Body of pancreas (tissue), 4 donors: ENCODE measurements around the gene ELAC2.

Source experiments
- CTCF ChIP-seq, 7 experiments: fragments of 450-650 bp in 4 of 7; fragments of 200-600 bp in 3 of 7; sonication (generic) in 3 of 7; IDR thresholded peaks; one replicate each; pipeline ENCODE4 v1.5.1; 2016 to 2019; ENCODE audit warnings: antibody characterized with exemption in 7 of 7
- POLR2A ChIP-seq, 3 donors: fragments of 450-650 bp; IDR thresholded peaks; one replicate each; pipeline ENCODE4 v1.6.1; 2016; ENCODE audit warnings: antibody characterized with exemption in 3 of 3, mild to moderate bottlenecking in 2 of 3

DNA sequence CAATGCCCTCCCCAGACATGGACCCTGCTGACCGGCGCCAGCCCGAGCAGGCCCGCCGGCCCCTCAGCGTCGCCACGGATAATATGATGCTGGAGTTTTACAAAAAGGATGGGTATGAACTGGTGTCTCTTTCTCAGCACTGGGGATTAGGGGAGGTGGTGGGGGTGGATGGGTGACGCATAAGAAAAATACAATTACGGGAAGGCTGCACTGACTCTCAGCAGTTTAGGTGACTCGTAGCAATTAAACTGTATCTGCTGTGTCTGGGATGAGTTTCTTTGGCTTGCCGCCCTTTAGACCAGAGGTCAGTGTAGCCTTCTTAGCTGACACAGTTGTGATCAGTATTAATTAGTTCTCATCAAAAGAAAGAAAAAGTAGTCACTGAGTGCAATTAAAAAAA lies 59.0 kb downstream of the ELAC2 start:
- TF ChIP-seq POLR2A (IDR thresholded peaks at IDR 0.05) (no peak), CTCF (IDR thresholded peaks at IDR 0.05) (no peak)
